Ishikawa (cell line): ENCODE results near the gene PTCD2.

Experiments used
- CEBPB ChIP-seq: IDR thresholded peaks from 2 replicates; pipeline ENCODE4 v1.6.1; 2012
- CREB1 ChIP-seq: IDR thresholded peaks from 2 replicates; pipeline ENCODE4 v1.6.1; 2012; ENCODE audit warnings: low read depth
- TEAD4 ChIP-seq: IDR thresholded peaks from 2 replicates; pipeline ENCODE4 v1.6.1; 2012

- TF ChIP-seq CREB1 (no peak), CEBPB (no peak), TEAD4 (no peak)
Measured at GRCh38 chr5:72283358-72283757, 36.8 kb upstream of the PTCD2 start.
